ENCODE data around the gene PCGF5. TPM values are rescaled to one million over a fixed set of nuclear protein-coding genes. Genes with fewer than 3 reads are reported as not detected.
"Not testable (repeated sequence)": the region's sequence is repeated elsewhere in the genome, so short reads cannot be mapped to it uniquely, and the experiment has no call there.

The PCGF5 gene
- total RNA-seq, 1 donor from 2014 or later, result 56.0 TPM

GRCh38 chr10:91305979-91306378 lies 85.5 kb downstream of the PCGF5 start:
- DNase-seq; intact Hi-C loops (cut with DNase I); ATAC-seq (ENCODE audit: poor library complexity): not testable (repeated sequence)

- DNase-seq (no peak), ATAC-seq (ENCODE audit: poor library complexity) (no peak)
- intact Hi-C loops (cut with DNase I), result no loop called here
These were observed 87.0 kb downstream of the PCGF5 start for GRCh38 chr10:91307489-91307888.

GRCh38 chr10:91309711-91310110 lies 89.2 kb downstream of the PCGF5 start:
- DNase-seq (no peak), ATAC-seq (ENCODE audit: poor library complexity) (no peak)
- intact Hi-C loops (cut with DNase I), result no loop called here

- ATAC-seq (ENCODE audit: poor library complexity) (no peak), DNase-seq (no peak)
- intact Hi-C loops (cut with DNase I), result no loop called here
These were observed 91.3 kb downstream of the PCGF5 start for GRCh38 chr10:91311601-91312381.

GRCh38 chr10:91312382-91312733 lies 91.9 kb downstream of the PCGF5 start:
- intact Hi-C loops (cut with DNase I), result no loop called here
- ATAC-seq (ENCODE audit: poor library complexity) (no peak), DNase-seq (no peak)

GRCh38 chr10:91313796-91314485 lies 93.5 kb downstream of the PCGF5 start:
- no peak for ATAC-seq (ENCODE audit: poor library complexity)
- no peak for DNase-seq
- intact Hi-C loops (cut with DNase I), result no loop called here

- ATAC-seq (ENCODE audit: poor library complexity), result no peak
- DNase-seq, result no peak
- intact Hi-C loops (cut with DNase I), result no loop called here
These were observed 96.0 kb downstream of the PCGF5 start for GRCh38 chr10:91316486-91316885.

GRCh38 chr10:91317541-91317940 lies 97.1 kb downstream of the PCGF5 start:
- no peak for ATAC-seq (ENCODE audit: poor library complexity)
- DNase-seq, result no peak
- intact Hi-C loops (cut with DNase I), result no loop called here

- ATAC-seq (ENCODE audit: poor library complexity) (no peak), DNase-seq (no peak)
- intact Hi-C loops (cut with DNase I), result no loop called here
These were observed 98.9 kb downstream of the PCGF5 start for GRCh38 chr10:91319336-91319735.

- ATAC-seq (ENCODE audit: poor library complexity); intact Hi-C loops (cut with DNase I); DNase-seq: not testable (repeated sequence)
These were observed 102.9 kb downstream of the PCGF5 start for GRCh38 chr10:91323293-91323905.

GRCh38 chr10:91328320-91328984 lies 108.0 kb downstream of the PCGF5 start:
- no peak for ATAC-seq (ENCODE audit: poor library complexity)
- intact Hi-C loops (cut with DNase I), result no loop called here
- no peak for DNase-seq

Other genes starting within 250 kb of the PCGF5 start
- gene HECTD2, start 189.7 kb downstream of the PCGF5 start, total RNA-seq, result 2.4 TPM

Data from Right ventricle myocardium superior (tissue), 1 donor.